CD4-positive, alpha-beta memory T cell (primary cell): ENCODE measurements around the gene DTWD2. TPM values are rescaled to one million over a fixed set of nuclear protein-coding genes. Genes with fewer than 3 reads are reported as not detected.

Experiments used
- CTCF ChIA-PET: fragments of 350-600 bp; sonication (Branson Sonifier 250); formaldehyde crosslinking; loops from one replicate; lab custom pipeline; 2021; ENCODE audit warnings: inconsistent platforms; ENCODE audit not compliant: partially characterized antibody; lab: Charles Lee
- POLR2A ChIA-PET: fragments of 350-600 bp; sonication (Branson Sonifier 250); formaldehyde crosslinking; loops from one replicate; lab custom pipeline; 2021; ENCODE audit not compliant: partially characterized antibody; lab: Charles Lee
- DNase-seq, 5 donors: peaks; one replicate each; pipeline versions ENCODE4 v3.0.0 to v3.0.0-alpha.2; 2020 to 2022; ENCODE audit warnings: mixed read lengths in 1 of 5
- H3K27ac ChIP-seq: one replicate; pipeline ENCODE4 v1.7.0; 2013; ENCODE audit warnings: low read depth, low read length
- H3K27me3 ChIP-seq: 2 replicates; pipeline ENCODE4 v1.7.0; 2013; ENCODE audit warnings: mild to moderate bottlenecking, low read length, moderate library complexity; ENCODE audit not compliant: insufficient read depth
- H3K36me3 ChIP-seq: 2 replicates; pipeline ENCODE4 v1.7.0; 2013; ENCODE audit warnings: mild to moderate bottlenecking, low read length, moderate library complexity; ENCODE audit not compliant: insufficient read depth
- H3K4me1 ChIP-seq: 2 replicates; pipeline ENCODE4 v1.7.0; 2013; ENCODE audit warnings: mild to moderate bottlenecking, low read length, moderate library complexity; ENCODE audit not compliant: insufficient read depth
- H3K4me3 ChIP-seq, 2 donors: one replicate each; pipeline ENCODE4 v1.7.0; 2013; ENCODE audit warnings: low read length in 2 of 2, mild to moderate bottlenecking in 1 of 2
- H3K9me3 ChIP-seq, 2 donors: one replicate each; pipeline ENCODE4 v1.7.0; 2013; ENCODE audit warnings: low read length in 2 of 2, control low read depth in 1 of 2; ENCODE audit not compliant: control insufficient read depth in 1 of 2
- H3K27ac Mint-ChIP-seq, 7 donors: one replicate each; pipeline ENCODE4 v1.8.0; 2020 to 2021; ENCODE audit warnings: mixed read lengths in 7 of 7, mild to moderate bottlenecking in 6 of 7, inconsistent platforms in 3 of 7, moderate library complexity in 3 of 7
- H3K27me3 Mint-ChIP-seq, 2 donors: one replicate each; pipeline ENCODE4 v1.8.0; 2020 to 2021; ENCODE audit warnings: mixed read lengths in 2 of 2
- H3K36me3 Mint-ChIP-seq, 2 donors: one replicate each; pipeline ENCODE4 v1.8.0; 2020 to 2021; ENCODE audit warnings: mixed read lengths in 2 of 2, inconsistent platforms in 1 of 2, mild to moderate bottlenecking in 1 of 2
- H3K4me1 Mint-ChIP-seq, 4 donors: one replicate each; pipeline ENCODE4 v1.8.0; 2020 to 2021; ENCODE audit warnings: mixed read lengths in 4 of 4, mild to moderate bottlenecking in 1 of 4
- H3K4me3 Mint-ChIP-seq, 8 donors: one replicate each; pipeline ENCODE4 v1.8.0; 2020 to 2021; ENCODE audit warnings: mixed read lengths in 8 of 8, mild to moderate bottlenecking in 7 of 8, moderate library complexity in 6 of 8, inconsistent platforms in 3 of 8
- H3K9me3 Mint-ChIP-seq, 8 donors: one replicate each; pipeline ENCODE4 v1.8.0; 2020 to 2021; ENCODE audit warnings: mixed read lengths in 8 of 8, mild to moderate bottlenecking in 5 of 8, inconsistent platforms in 3 of 8, moderate library complexity in 1 of 8
- intact Hi-C: fragments of 100-400 bp; cut with micrococcal nuclease; formaldehyde crosslinking; loops from one replicate; pipeline ENCODE4 v1.15.1; 2023
- microRNA-seq: library from miRNA; unstranded; fragments of <30 nt; microRNA quantifications from one replicate; pipeline ENCODE4 v1.2.0, GENCODE V29; 2021; ENCODE audit warnings: borderline replicate concordance, borderline number of aligned reads, borderline microRNAs expressed, mixed read lengths
- polyA plus RNA-seq, 2 donors: library from polyadenylated mRNA; unstranded; fragments of 300-500 nt; fragmentation: Illumina TruSeq; gene quantifications; one replicate each; pipeline ENCODE4 v1.2.3, GENCODE V29; 2021
- total RNA-seq, 2 experiments: library from RNA; stranded (reverse); gene quantifications; one replicate each; pipeline ENCODE4 v1.2.3, GENCODE V29; 2021

Gene DTWD2
- total and polyA plus RNA-seq, 4 experiments from 2014 or later: 2.0 to 3.5 (median 3.3) TPM

DNA sequence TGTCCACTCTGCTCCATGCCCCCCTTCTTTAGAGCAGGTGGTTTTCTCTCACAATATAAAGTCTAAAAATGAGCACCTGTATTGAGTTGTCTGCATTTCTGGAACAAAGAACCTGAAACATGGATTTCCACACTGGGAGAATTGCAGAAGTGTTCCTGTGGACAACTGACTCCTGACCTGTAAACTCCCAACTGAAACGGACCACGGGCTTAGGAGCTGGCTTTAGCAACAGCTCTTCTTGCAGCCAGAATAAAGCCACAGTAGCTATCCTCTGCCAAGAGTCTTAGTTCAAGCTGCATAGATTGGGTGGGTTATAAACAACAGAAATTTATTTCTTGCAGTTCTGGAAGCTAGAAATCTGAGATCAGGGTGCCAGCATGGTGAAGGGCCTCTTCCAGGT lies 194.7 kb downstream of the DTWD2 start:
- no peak overlapping the region for H3K4me3 ChIP-seq
- no peaks in the 10 kb centered on the region for H3K36me3 Mint-ChIP-seq

DNA sequence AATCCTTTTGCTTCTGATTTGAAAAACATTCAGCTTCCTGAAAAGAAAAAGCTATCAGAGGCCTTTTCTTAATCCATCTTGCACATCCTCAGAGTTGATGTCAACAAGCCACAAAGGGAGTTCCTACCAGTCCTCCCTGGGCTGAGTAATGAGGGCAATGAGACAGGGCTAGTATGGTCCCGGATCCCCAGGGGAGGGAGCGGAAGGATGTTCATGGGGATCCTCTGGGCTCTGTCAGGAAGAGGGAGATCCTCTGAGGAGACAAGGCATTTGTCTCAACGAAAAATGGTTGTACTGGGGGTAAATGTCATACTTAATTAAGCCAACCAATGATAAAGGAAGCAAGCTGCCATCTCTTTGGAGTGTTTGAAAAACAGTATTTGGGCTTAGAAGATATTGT lies 195.3 kb downstream of the DTWD2 start:
- Histone ChIP-seq H3K4me1 (no peaks in the 10 kb centered on the region), H3K4me3 (no peak overlapping the region), H3K9me3 (no peaks in the 10 kb centered on the region), H3K27me3 (no peaks in the 10 kb centered on the region), H3K27ac (no peak overlapping the region), H3K36me3 (no peaks in the 10 kb centered on the region)
- intact Hi-C loops: no loop called here
- CTCF ChIA-PET: interaction anchor here (1.1 to 2.2 kb wide), 5 partner anchors 9 to 1338 kb away, joined by 3 to 11 read pairs (median 3); no protein-coding TSS in a partner anchor
- no peaks in the 10 kb centered on the region for H3K27me3 Mint-ChIP-seq
- POLR2A ChIA-PET: no interaction called here
- H3K36me3 Mint-ChIP-seq: no peaks in the 10 kb centered on the region
- no peak overlapping the region for H3K4me3 Mint-ChIP-seq
- DNase-seq: no peak
- H3K9me3 Mint-ChIP-seq: peaks cover 0 to 1% (median 0%) of the 10 kb centered on the region in 8 donors
- peaks cover 0 to 2% (median under 1%) of the 10 kb centered on the region in 4 donors for H3K4me1 Mint-ChIP-seq
- peak overlapping the region in 2 of 7 donors; percentile 2 to 28 for H3K27ac Mint-ChIP-seq

More for the DNA sequence above, 194.7 kb downstream of the DTWD2 start:
- Histone ChIP-seq H3K36me3 (no peaks in the 10 kb centered on the region), H3K9me3 (no peaks in the 10 kb centered on the region), H3K27me3 (no peaks in the 10 kb centered on the region), H3K4me1 (no peaks in the 10 kb centered on the region), H3K27ac (no peak overlapping the region)
- H3K27ac Mint-ChIP-seq: no peak overlapping the region
- intact Hi-C loops: no loop called here
- H3K4me1 Mint-ChIP-seq: peaks cover 0 to 2% (median under 1%) of the 10 kb centered on the region in 4 donors
- H3K27me3 Mint-ChIP-seq: no peaks in the 10 kb centered on the region
- H3K4me3 Mint-ChIP-seq: no peak overlapping the region
- ChIA-PET CTCF (interaction anchor here (0.7 to 2.2 kb wide), 4 partner anchors 8 to 1339 kb away, joined by 3 to 11 read pairs (median 3); no protein-coding TSS in a partner anchor), POLR2A (no interaction called here)
- DNase-seq: no peak
- peaks cover 0 to 2% (median 0%) of the 10 kb centered on the region in 8 donors for H3K9me3 Mint-ChIP-seq

DNA sequence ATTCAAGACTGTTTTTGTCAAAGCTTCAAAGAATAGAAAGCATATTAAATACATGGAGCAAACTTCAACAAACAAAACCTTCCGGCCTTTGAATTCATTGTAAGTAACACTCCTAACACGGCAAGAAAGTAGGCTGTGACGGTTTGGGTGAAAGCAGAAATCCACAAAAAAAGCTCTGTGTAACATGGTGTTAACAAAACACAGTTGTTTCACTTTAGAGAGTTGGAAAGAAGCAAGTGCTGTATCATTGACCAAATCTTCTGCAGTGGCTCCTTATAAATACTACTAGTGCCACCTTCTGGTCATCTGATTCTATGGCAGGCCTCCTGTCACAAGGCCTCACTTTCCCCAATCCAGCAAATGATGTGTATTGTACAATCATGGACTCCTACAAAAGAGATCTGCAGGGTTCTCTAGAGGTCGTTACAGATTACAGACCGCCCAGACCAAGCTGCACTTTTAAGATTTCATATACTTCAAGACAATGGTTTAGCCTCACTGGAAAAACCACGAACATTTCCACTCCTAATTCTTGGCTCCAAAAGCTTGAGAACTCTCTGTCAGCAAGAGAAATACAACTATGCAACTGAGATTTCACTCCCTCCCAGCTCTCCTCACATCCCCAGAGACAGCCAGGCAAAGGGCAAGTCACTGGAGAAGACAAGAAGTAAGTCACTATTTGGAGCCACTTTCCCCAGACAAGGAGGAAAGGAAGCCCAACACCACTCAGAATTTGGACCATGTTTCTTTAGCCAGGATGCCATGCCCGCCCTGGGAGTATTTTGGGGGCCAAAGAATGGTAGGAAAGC lies 196.2 kb downstream of the DTWD2 start:
- Histone ChIP-seq H3K9me3 (no peaks in the 10 kb centered on the region), H3K4me3 (no peak overlapping the region), H3K36me3 (no peaks in the 10 kb centered on the region), H3K27me3 (no peaks in the 10 kb centered on the region), H3K27ac (no peak overlapping the region), H3K4me1 (no peaks in the 10 kb centered on the region)
- Mint-ChIP-seq H3K27me3 (no peaks in the 10 kb centered on the region), H3K9me3 (no peaks in the 10 kb centered on the region), H3K4me1 (peaks cover 0 to 2% (median under 1%) of the 10 kb centered on the region in 4 donors), H3K4me3 (no peak overlapping the region), H3K27ac (no peak overlapping the region), H3K36me3 (no peaks in the 10 kb centered on the region)
- peak in 2 of 5 donors; percentile 10 to 18 for DNase-seq
- intact Hi-C loops: no loop called here
- POLR2A ChIA-PET: no interaction called here
- CTCF ChIA-PET: interaction anchor here (1.0 to 2.3 kb wide), 5 partner anchors 9 to 1337 kb away, joined by 3 to 11 read pairs (median 4); no protein-coding TSS in a partner anchor

DNA sequence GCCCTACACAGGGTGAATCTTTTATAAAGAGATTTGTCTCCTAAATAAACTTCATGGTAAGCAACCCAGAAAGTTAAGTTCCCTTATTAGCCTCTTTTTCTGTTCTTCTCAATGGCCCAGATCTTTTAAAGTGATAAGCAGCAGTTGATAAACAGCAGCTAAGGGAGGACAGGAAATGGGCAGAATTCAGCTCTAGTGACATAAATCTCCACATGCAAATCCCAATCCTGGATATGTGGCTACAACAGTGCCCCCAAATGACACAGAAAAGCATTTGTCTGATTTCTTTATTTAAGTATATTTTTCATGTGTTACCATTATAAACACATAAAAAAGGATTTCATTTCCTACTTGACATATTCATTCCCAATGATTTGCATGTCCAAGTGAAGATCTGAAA lies 199.0 kb downstream of the DTWD2 start:
- no peaks in the 10 kb centered on the region for H3K36me3 ChIP-seq
- no peaks in the 10 kb centered on the region for H3K4me1 ChIP-seq
- Mint-ChIP-seq H3K36me3 (no peaks in the 10 kb centered on the region), H3K27ac (no peak overlapping the region), H3K27me3 (peaks cover 0 to 2% of the 10 kb centered on the region in 2 donors), H3K4me1 (peaks cover 0 to 2% (median under 1%) of the 10 kb centered on the region in 4 donors), H3K9me3 (no peaks in the 10 kb centered on the region), H3K4me3 (no peak overlapping the region)
- intact Hi-C loops: no loop called here
- no peak for DNase-seq
- ChIA-PET POLR2A (no interaction called here), CTCF (no interaction called here)
- no peaks in the 10 kb centered on the region for H3K9me3 ChIP-seq
- H3K27ac ChIP-seq: no peak overlapping the region
- no peaks in the 10 kb centered on the region for H3K27me3 ChIP-seq
- H3K4me3 ChIP-seq: no peak overlapping the region

- ChIA-PET POLR2A (no interaction called here), CTCF (no interaction called here)
- H3K27ac ChIP-seq: no peak overlapping the region
- intact Hi-C loops: no loop called here
- H3K36me3 ChIP-seq: no peaks in the 10 kb centered on the region
- Mint-ChIP-seq H3K27me3 (peaks cover 0 to 2% of the 10 kb centered on the region in 2 donors), H3K27ac (no peak overlapping the region), H3K4me1 (peaks cover 0 to 2% (median under 1%) of the 10 kb centered on the region in 4 donors), H3K4me3 (no peak overlapping the region), H3K36me3 (no peaks in the 10 kb centered on the region), H3K9me3 (no peaks in the 10 kb centered on the region)
- no peak overlapping the region for H3K4me3 ChIP-seq
- no peak for DNase-seq
- no peaks in the 10 kb centered on the region for H3K27me3 ChIP-seq
- no peaks in the 10 kb centered on the region for H3K9me3 ChIP-seq
- no peaks in the 10 kb centered on the region for H3K4me1 ChIP-seq
Observed at GRCh38 chr5:118788351-118788750, 200.0 kb downstream of the DTWD2 start.

Small RNA genes within 50 kb of the gene (microRNA-seq; reads per million reads assigned to microRNA genes)
- gene MIR1244-2: not detected

Other genes starting within 250 kb of the DTWD2 start
- 10 to 100 TPM; 33.2 to 37.9 TPM for gene DMXL1, start 82.5 kb upstream of the DTWD2 start, total RNA-seq
- 10 to 100 TPM; 10.3 to 13.7 TPM for gene DMXL1, start 82.5 kb upstream of the DTWD2 start, polyA plus RNA-seq